ENCODE measurements around the gene CLEC2D. TPM values are rescaled to one million over a fixed set of nuclear protein-coding genes. Genes with fewer than 3 reads are reported as not detected.

Gene CLEC2D
- total RNA-seq, 1 experiment from 2014 or later = 32.6 TPM

GRCh38 chr12:9662488-9662887, 7.0 kb upstream of the CLEC2D start:
- peaks cover 20% of the 10 kb centered on the region for H3F3A ChIP-seq (ENCODE audit: insufficient read depth, low read depth)
- DNase-seq = peak; percentile 63 to 87
- H3K9me2 ChIP-seq (ENCODE audit: insufficient read depth) = no peaks in the 10 kb centered on the region
- peak overlapping the region; percentile 43 for H3K27ac ChIP-seq
- peak overlapping the region; percentile 32 for H3K4me2 ChIP-seq
- intact Hi-C loops (cut with micrococcal nuclease; ENCODE audit: unreplicated experiment) = loop anchor here (1.0 kb wide), 3 partner anchors 11 to 24 kb away; no protein-coding TSS in a partner anchor
- no peaks in the 10 kb centered on the region for H4K20me1 ChIP-seq (ENCODE audit: insufficient read depth)
- no peaks in the 10 kb centered on the region for H3K9me3 ChIP-seq (ENCODE audit: insufficient read depth, low read depth)
- TF ChIP-seq EZH2 (IDR thresholded peaks at IDR 0.05; ENCODE audit: low read depth) (no peak), CTCF (conservative IDR thresholded peaks at IDR 0.05) (no peak)
- H3K27me3 ChIP-seq (ENCODE audit: insufficient read depth, low read depth) = no peaks in the 10 kb centered on the region
- CTCF ChIA-PET = interaction anchor here (1.2 to 1.4 kb wide), 3 partner anchors 11 to 80 kb away, joined by 3 to 6 read pairs (median 5); no protein-coding TSS in a partner anchor
- POLR2A ChIA-PET (ENCODE audit: unreplicated experiment) = interaction anchor here (0.6 to 1.1 kb wide), 5 partner anchors 15 to 316 kb away, joined by 3 to 12 read pairs (median 4); no protein-coding TSS in a partner anchor
- peaks cover 27% of the 10 kb centered on the region for H3K4me1 ChIP-seq (replicated peaks; ENCODE audit: insufficient read depth)
- H3K4me3 ChIP-seq = no peak overlapping the region
- no peak overlapping the region for H2AFZ ChIP-seq
- no TSS peak for BruUV-seq (replicated peaks)
- no peaks in the 10 kb centered on the region for H3K79me2 ChIP-seq (ENCODE audit: low read depth)
- peaks cover 27% of the 10 kb centered on the region; the same call in 1 of the 2 replicates for H3K36me3 ChIP-seq (ENCODE audit: low read depth)

- Histone ChIP-seq H3K4me2 (no peak overlapping the region), H3K27ac (no peak overlapping the region), H3K27me3 (ENCODE audit: insufficient read depth, low read depth) (no peaks in the 10 kb centered on the region), H3K4me3 (no peak overlapping the region), H3K9me2 (ENCODE audit: insufficient read depth) (no peaks in the 10 kb centered on the region), H4K20me1 (ENCODE audit: insufficient read depth) (no peaks in the 10 kb centered on the region), H3K79me2 (ENCODE audit: low read depth) (no peaks in the 10 kb centered on the region), H3K4me1 (replicated peaks; ENCODE audit: insufficient read depth) (peaks cover 30% of the 10 kb centered on the region), H3F3A (ENCODE audit: insufficient read depth, low read depth) (peaks cover 15% of the 10 kb centered on the region), H2AFZ (no peak overlapping the region), H3K36me3 (ENCODE audit: low read depth) (peaks cover 12% of the 10 kb centered on the region; the same call in 1 of the 2 replicates), H3K9me3 (ENCODE audit: insufficient read depth, low read depth) (no peaks in the 10 kb centered on the region)
- CTCF ChIA-PET = no interaction called here
- BruUV-seq (replicated peaks) = no TSS peak
- DNase-seq = no peak
- POLR2A ChIA-PET (ENCODE audit: unreplicated experiment) = no interaction called here
- intact Hi-C loops (cut with micrococcal nuclease; ENCODE audit: unreplicated experiment) = no loop called here
- no peak for TF ChIP-seq EZH2 (IDR thresholded peaks at IDR 0.05; ENCODE audit: low read depth)
- TF ChIP-seq CTCF (conservative IDR thresholded peaks at IDR 0.05) = no peak
These were observed 1.9 kb upstream of the CLEC2D start for GRCh38 chr12:9667403-9668160.

- BruUV-seq (replicated peaks) = no TSS peak
- TF ChIP-seq CTCF (conservative IDR thresholded peaks at IDR 0.05) (no peak), EZH2 (IDR thresholded peaks at IDR 0.05; ENCODE audit: low read depth) (no peak)
- Histone ChIP-seq H3K4me2 (no peak overlapping the region), H3K27ac (no peak overlapping the region), H3K4me3 (no peak overlapping the region), H2AFZ (no peak overlapping the region), H3K4me1 (replicated peaks; ENCODE audit: insufficient read depth) (peaks cover 30% of the 10 kb centered on the region), H3F3A (ENCODE audit: insufficient read depth, low read depth) (peaks cover 16% of the 10 kb centered on the region), H3K79me2 (ENCODE audit: low read depth) (no peaks in the 10 kb centered on the region), H3K9me3 (ENCODE audit: insufficient read depth, low read depth) (no peaks in the 10 kb centered on the region), H3K9me2 (ENCODE audit: insufficient read depth) (no peaks in the 10 kb centered on the region), H4K20me1 (ENCODE audit: insufficient read depth) (no peaks in the 10 kb centered on the region), H3K27me3 (ENCODE audit: insufficient read depth, low read depth) (no peaks in the 10 kb centered on the region), H3K36me3 (ENCODE audit: low read depth) (peaks cover 12% of the 10 kb centered on the region; the same call in 1 of the 2 replicates)
- intact Hi-C loops (cut with micrococcal nuclease; ENCODE audit: unreplicated experiment) = no loop called here
- POLR2A ChIA-PET (ENCODE audit: unreplicated experiment) = no interaction called here
- CTCF ChIA-PET = no interaction called here
- DNase-seq = no peak
These were observed 1.1 kb upstream of the CLEC2D start for GRCh38 chr12:9668161-9669018.

Measured in PC-9 (cell line).